ENCODE measurements around the gene C9orf57.
A peak's percentile ranks its signal among the peaks of the same experiment; 100 is the strongest.

Gene C9orf57

GRCh38 chr9:72025906-72026305 is 34.5 kb downstream of the C9orf57 start:
- no peak overlapping the region for H3K4me3 ChIP-seq (replicated peaks; ENCODE audit: insufficient read depth, low read length)
- H3K27me3 ChIP-seq (ENCODE audit: insufficient read depth, poor library complexity, severe bottlenecking): no peaks in the 10 kb centered on the region
- DNase-seq (ENCODE audit: low read depth in 1 of 2, low spot score in 1 of 2): no peak
- no peak overlapping the region for H3K27ac ChIP-seq (replicated peaks)
- no peak for TF ChIP-seq REST (IDR thresholded peaks at IDR 0.05; ENCODE audit: insufficient replicate concordance, low read depth)
- no peak for TF ChIP-seq GABPA (IDR thresholded peaks at IDR 0.05; ENCODE audit: low read depth)
- no peak for TF ChIP-seq POLR2AphosphoS5 (IDR thresholded peaks at IDR 0.05; ENCODE audit: low read depth)
- no peak for TF ChIP-seq SPI1 (IDR thresholded peaks at IDR 0.05; ENCODE audit: borderline replicate concordance, low read depth)
- TF ChIP-seq CTCF (IDR thresholded peaks at IDR 0.05; ENCODE audit: insufficient read depth, low read length): no peak

GRCh38 chr9:72023596-72023995 is 36.8 kb downstream of the C9orf57 start:
- TF ChIP-seq GABPA (IDR thresholded peaks at IDR 0.05; ENCODE audit: low read depth) (no peak), REST (IDR thresholded peaks at IDR 0.05; ENCODE audit: insufficient replicate concordance, low read depth) (no peak), POLR2AphosphoS5 (IDR thresholded peaks at IDR 0.05; ENCODE audit: low read depth) (no peak), SPI1 (IDR thresholded peaks at IDR 0.05; ENCODE audit: borderline replicate concordance, low read depth) (no peak), CTCF (IDR thresholded peaks at IDR 0.05; ENCODE audit: insufficient read depth, low read length) (no peak)
- Histone ChIP-seq H3K27ac (replicated peaks) (no peak overlapping the region), H3K4me3 (replicated peaks; ENCODE audit: insufficient read depth, low read length) (no peak overlapping the region), H3K27me3 (ENCODE audit: insufficient read depth, poor library complexity, severe bottlenecking) (no peaks in the 10 kb centered on the region)
- no peak for DNase-seq (ENCODE audit: low read depth in 1 of 2, low spot score in 1 of 2)

GRCh38 chr9:72022841-72023240 is 37.6 kb downstream of the C9orf57 start:
- no peak overlapping the region for H3K27ac ChIP-seq (replicated peaks)
- no peaks in the 10 kb centered on the region for H3K27me3 ChIP-seq (ENCODE audit: insufficient read depth, poor library complexity, severe bottlenecking)
- TF ChIP-seq GABPA (IDR thresholded peaks at IDR 0.05; ENCODE audit: low read depth): no peak
- no peak for TF ChIP-seq REST (IDR thresholded peaks at IDR 0.05; ENCODE audit: insufficient replicate concordance, low read depth)
- peak in 1 of 2 experiments; percentile 30 for DNase-seq (ENCODE audit: low read depth in 1 of 2, low spot score in 1 of 2)
- no peak overlapping the region for H3K4me3 ChIP-seq (replicated peaks; ENCODE audit: insufficient read depth, low read length)

Data from HL-60 (cell line).